Natural killer cell (primary cell): ENCODE measurements around the gene PADI2. TPM values are rescaled to one million over a fixed set of nuclear protein-coding genes. Genes with fewer than 3 reads are reported as not detected.

Experiments
- ATAC-seq, 3 donors: fragments of 150-1000 bp in 2 of 3; fragments of 200-7000 bp in 1 of 3; cut with Tn5 transposase; 1 replicate in 1 of 3; 2 replicates in 2 of 3; pipeline ENCODE4 v1.10.0; 2021; ENCODE audit warnings: mild to moderate bottlenecking in 2 of 3, moderate library complexity in 2 of 3
- DNase-seq, 2 donors: peaks; one replicate each; pipeline versions ENCODE4 v3.0.0 to v3.0.0-alpha.2; 2013 to 2021; ENCODE audit warnings: mixed read lengths in 1 of 2
- H3K27ac ChIP-seq: one replicate; pipeline ENCODE4 v1.5.1; 2013; ENCODE audit warnings: mild to moderate bottlenecking, low read length
- H3K27me3 ChIP-seq: one replicate; pipeline ENCODE4 v1.6.1; 2013; ENCODE audit warnings: low read length; ENCODE audit not compliant: control insufficient read depth, insufficient read depth
- H3K36me3 ChIP-seq: one replicate; pipeline ENCODE4 v1.6.1; 2013; ENCODE audit warnings: low read length; ENCODE audit not compliant: control insufficient read depth, insufficient read depth
- H3K4me1 ChIP-seq: one replicate; pipeline ENCODE4 v1.6.1; 2013; ENCODE audit warnings: low read length; ENCODE audit not compliant: control insufficient read depth, insufficient read depth
- H3K4me3 ChIP-seq: one replicate; pipeline ENCODE4 v1.5.1; 2013; ENCODE audit warnings: low read length
- H3K9me3 ChIP-seq: one replicate; pipeline ENCODE4 v1.6.1; 2013; ENCODE audit warnings: low read length; ENCODE audit not compliant: control insufficient read depth, insufficient read depth
- H3K27ac Mint-ChIP-seq, 2 donors: one replicate each; pipeline ENCODE4 v1.8.0; 2022; ENCODE audit warnings: mild to moderate bottlenecking in 2 of 2, mixed read lengths in 2 of 2, moderate library complexity in 1 of 2
- H3K27me3 Mint-ChIP-seq, 2 donors: one replicate each; pipeline ENCODE4 v1.8.0; 2022; ENCODE audit warnings: low read depth in 2 of 2, mixed read lengths in 2 of 2
- H3K36me3 Mint-ChIP-seq: one replicate; pipeline ENCODE4 v1.8.0; 2022; ENCODE audit warnings: mixed read lengths
- H3K4me1 Mint-ChIP-seq, 2 donors: one replicate each; pipeline ENCODE4 v1.8.0; 2022; ENCODE audit warnings: mixed read lengths in 2 of 2
- H3K4me3 Mint-ChIP-seq: one replicate; pipeline ENCODE4 v1.8.0; 2022; ENCODE audit warnings: mild to moderate bottlenecking, moderate library complexity, mixed read lengths
- H3K9me3 Mint-ChIP-seq, 2 donors: one replicate each; pipeline ENCODE4 v1.8.0; 2022; ENCODE audit warnings: mixed read lengths in 2 of 2
- WGBS: methylation state at CpG from one replicate; pipeline ENCODE4 v1.1.7; 2013; ENCODE audit warnings: missing lambda C conversion rate; ENCODE audit not compliant: insufficient coverage; 5-methylcytosine and 5-hydroxymethylcytosine counted together
- intact Hi-C: fragments of 100-400 bp; cut with micrococcal nuclease; formaldehyde crosslinking; loops from one replicate; pipeline ENCODE4 v1.14.2; 2022
- total RNA-seq, 4 donors: library from RNA; stranded (reverse); fragments of 120-200 nt in 1 of 4; gene quantifications; one replicate each; pipeline versions ENCODE4 v1.2.3 to v1.2.4, GENCODE V29; 2013 to 2022
- TF ChIP-seq, protein P1 (sequence below): fragments of 200-600 bp; IDR thresholded peaks from one replicate; pipeline ENCODE4 v1.8.0; 2022; ENCODE audit warnings: antibody characterized with exemption

Gene PADI2
- total RNA-seq, 3 donors from 2014 or later (not counting 1 experiment from before 2014, with no cell fraction given), result 0.56 to 2.5 (median 0.88) TPM

DNA sequence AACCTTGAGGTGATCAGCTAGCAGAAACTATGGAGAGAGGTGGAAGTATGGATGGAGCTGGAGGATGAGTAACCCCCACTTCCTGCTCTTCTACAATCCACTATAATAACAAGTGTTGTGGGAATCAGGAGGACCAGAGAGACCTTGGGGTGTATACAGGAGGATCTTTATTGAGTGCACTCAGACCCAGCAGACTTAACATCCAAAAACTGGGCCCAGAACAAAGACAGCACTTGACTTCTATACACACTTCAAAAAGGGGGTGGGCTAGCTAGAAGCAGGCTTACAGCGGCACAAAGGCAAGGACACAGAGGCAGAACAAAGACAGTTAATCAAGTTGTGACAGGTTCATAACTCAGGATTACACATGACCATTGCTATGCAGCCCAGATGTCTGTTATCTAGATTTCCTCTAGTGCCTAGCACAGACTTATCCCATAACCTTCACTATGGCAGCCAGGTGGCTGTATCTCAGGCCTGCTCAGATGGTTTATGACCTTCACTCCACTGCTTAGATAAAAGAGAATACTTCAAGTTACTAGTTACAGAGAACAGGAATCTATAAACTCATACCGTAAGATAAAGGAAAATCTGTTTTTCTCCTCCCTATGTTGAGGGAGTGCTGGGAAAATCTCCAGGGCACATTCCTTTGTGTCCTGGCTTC, 36.1 kb upstream of the PADI2 start:
- TF ChIP-seq, protein P1, sequence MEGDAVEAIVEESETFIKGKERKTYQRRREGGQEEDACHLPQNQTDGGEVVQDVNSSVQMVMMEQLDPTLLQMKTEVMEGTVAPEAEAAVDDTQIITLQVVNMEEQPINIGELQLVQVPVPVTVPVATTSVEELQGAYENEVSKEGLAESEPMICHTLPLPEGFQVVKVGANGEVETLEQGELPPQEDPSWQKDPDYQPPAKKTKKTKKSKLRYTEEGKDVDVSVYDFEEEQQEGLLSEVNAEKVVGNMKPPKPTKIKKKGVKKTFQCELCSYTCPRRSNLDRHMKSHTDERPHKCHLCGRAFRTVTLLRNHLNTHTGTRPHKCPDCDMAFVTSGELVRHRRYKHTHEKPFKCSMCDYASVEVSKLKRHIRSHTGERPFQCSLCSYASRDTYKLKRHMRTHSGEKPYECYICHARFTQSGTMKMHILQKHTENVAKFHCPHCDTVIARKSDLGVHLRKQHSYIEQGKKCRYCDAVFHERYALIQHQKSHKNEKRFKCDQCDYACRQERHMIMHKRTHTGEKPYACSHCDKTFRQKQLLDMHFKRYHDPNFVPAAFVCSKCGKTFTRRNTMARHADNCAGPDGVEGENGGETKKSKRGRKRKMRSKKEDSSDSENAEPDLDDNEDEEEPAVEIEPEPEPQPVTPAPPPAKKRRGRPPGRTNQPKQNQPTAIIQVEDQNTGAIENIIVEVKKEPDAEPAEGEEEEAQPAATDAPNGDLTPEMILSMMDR, result no peak

DNA sequence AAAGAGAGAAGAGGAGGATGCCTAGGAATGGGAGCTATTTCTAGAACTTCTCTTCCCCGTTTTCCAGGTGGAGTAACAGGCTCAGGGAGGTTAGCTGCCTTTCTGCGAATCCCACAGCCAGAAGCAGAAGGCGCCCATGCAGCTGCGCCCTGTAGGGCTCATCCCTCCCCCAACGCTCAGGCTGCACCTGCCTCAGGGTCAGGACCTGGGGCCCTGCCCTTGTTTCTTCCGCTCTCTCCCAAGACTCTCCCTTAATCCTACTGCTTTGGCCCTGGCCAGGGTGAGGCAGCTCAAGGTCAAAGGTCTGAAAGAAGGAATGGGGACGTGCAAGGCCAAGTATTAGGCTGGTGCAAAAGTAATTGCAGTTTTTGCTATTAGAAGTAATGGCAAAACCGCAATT, 30.5 kb upstream of the PADI2 start:
- no peak for DNase-seq
- peaks cover 8 to 12% of the 10 kb centered on the region in 2 donors for H3K9me3 Mint-ChIP-seq
- Histone ChIP-seq H3K4me3 (no peak overlapping the region), H3K27ac (no peak overlapping the region), H3K36me3 (no peaks in the 10 kb centered on the region), H3K4me1 (no peaks in the 10 kb centered on the region), H3K27me3 (peaks cover 2% of the 10 kb centered on the region), H3K9me3 (peaks cover 18% of the 10 kb centered on the region)
- H3K4me1 Mint-ChIP-seq, result no peaks in the 10 kb centered on the region
- H3K36me3 Mint-ChIP-seq, result peaks cover 24% of the 10 kb centered on the region
- H3K27ac Mint-ChIP-seq, result no peak overlapping the region
- ATAC-seq, result no peak
- peaks cover 28 to 35% of the 10 kb centered on the region in 2 donors for H3K27me3 Mint-ChIP-seq
- intact Hi-C loops, result no loop called here
- WGBS, result 72% methylated on average over 8 of the region's 8 CpGs
- H3K4me3 Mint-ChIP-seq, result no peak overlapping the region
- TF ChIP-seq, protein P1, result no peak

More for the DNA sequence above, 36.1 kb upstream of the PADI2 start:
- Histone ChIP-seq H3K36me3 (no peaks in the 10 kb centered on the region), H3K4me1 (no peaks in the 10 kb centered on the region), H3K4me3 (no peak overlapping the region), H3K9me3 (peaks cover 27% of the 10 kb centered on the region), H3K27ac (no peak overlapping the region), H3K27me3 (no peaks in the 10 kb centered on the region)
- peaks cover 0 to 5% of the 10 kb centered on the region in 2 donors for H3K4me1 Mint-ChIP-seq
- peaks cover 8 to 24% of the 10 kb centered on the region in 2 donors for H3K9me3 Mint-ChIP-seq
- ATAC-seq (no peak), DNase-seq (no peak)
- no peak overlapping the region for H3K27ac Mint-ChIP-seq
- H3K4me3 Mint-ChIP-seq, result no peak overlapping the region
- H3K36me3 Mint-ChIP-seq, result peaks cover 40% of the 10 kb centered on the region
- intact Hi-C loops, result no loop called here
- WGBS, result 56% methylated on average over 1 of the region's 2 CpGs
- H3K27me3 Mint-ChIP-seq, result peaks cover 24% of the 10 kb centered on the region in 2 donors

DNA sequence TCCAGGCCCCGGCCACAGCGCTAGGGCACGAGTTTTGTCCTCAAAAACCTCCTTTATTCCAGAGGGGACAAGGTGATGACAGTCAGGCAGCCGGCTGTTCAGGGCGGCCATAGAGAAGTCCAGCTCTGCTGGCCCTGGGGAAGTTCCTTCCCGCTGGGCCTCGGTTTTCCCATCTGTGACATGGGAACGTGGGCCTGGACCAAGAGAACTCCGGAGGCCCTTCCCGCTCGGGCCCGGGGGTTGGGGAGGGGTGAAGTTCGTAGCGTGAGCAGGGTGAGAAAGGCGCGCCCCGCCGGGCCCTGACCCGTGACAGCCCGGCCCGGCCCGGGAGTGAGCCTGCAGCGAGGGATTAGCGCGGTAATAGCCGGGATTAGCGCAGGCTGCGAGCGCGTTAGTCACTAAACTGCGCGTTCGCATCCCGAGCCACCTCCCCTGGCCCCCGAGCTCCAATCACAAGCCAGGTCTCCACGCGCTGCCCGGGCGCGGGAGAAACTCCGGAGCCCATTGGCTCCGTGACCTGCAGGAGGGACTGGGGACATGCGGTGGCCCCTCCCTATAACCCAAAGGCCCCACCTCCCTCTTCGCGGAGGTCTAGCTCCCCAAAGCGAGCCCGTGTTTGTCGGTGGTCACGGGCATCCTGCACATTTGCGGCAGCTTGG, 29.8 kb upstream of the PADI2 start:
- 52% methylated on average over 50 of the region's 50 CpGs for WGBS
- Mint-ChIP-seq H3K4me3 (no peak overlapping the region), H3K27me3 (peaks cover 25 to 28% of the 10 kb centered on the region in 2 donors), H3K36me3 (peaks cover 17% of the 10 kb centered on the region), H3K27ac (no peak overlapping the region), H3K9me3 (peaks cover 5 to 9% of the 10 kb centered on the region in 2 donors), H3K4me1 (no peaks in the 10 kb centered on the region)
- Histone ChIP-seq H3K9me3 (peaks cover 11% of the 10 kb centered on the region), H3K27ac (no peak overlapping the region), H3K36me3 (no peaks in the 10 kb centered on the region), H3K4me1 (no peaks in the 10 kb centered on the region), H3K27me3 (peaks cover 2% of the 10 kb centered on the region), H3K4me3 (no peak overlapping the region)
- TF ChIP-seq, protein P1, result no peak
- intact Hi-C loops, result no loop called here
- DNase-seq (no peak), ATAC-seq (no peak)
